ENCODE data around the gene TFDP3. TPM values are rescaled to one million over a fixed set of nuclear protein-coding genes. Genes with fewer than 3 reads are reported as not detected.

Gene TFDP3
- total and polyA plus RNA-seq, 8 donors, result not detected

- H3K4me3 ChIP-seq, result no peak overlapping the region
- H3K36me3 ChIP-seq, result no peaks in the 10 kb centered on the region
- DNase-seq, result no peak
- no peaks in the 10 kb centered on the region for H3K27me3 ChIP-seq
- intact Hi-C loops (cut with DNase I), result no loop called here
- H3K4me1 ChIP-seq, result no peaks in the 10 kb centered on the region
- ATAC-seq, result no peak
- peaks cover 0 to 15% of the 10 kb centered on the region in 2 donors for H3K9me3 ChIP-seq
- H3K27ac ChIP-seq, result no peak overlapping the region
- TF ChIP-seq CTCF (IDR thresholded peaks at IDR 0.05), result no peak
Observed at GRCh38 chrX:133251204-133251603, 33.0 kb upstream of the TFDP3 start.

GRCh38 chrX:133250184-133251100, 32.3 kb upstream of the TFDP3 start:
- no peak overlapping the region for H3K4me3 ChIP-seq
- DNase-seq (peak in 2 of 4 donors; percentile 13 to 26), ATAC-seq (no peak)
- intact Hi-C loops (cut with DNase I), result no loop called here
- TF ChIP-seq CTCF (IDR thresholded peaks at IDR 0.05), result no peak
- H3K36me3 ChIP-seq, result no peaks in the 10 kb centered on the region
- peaks cover 0 to 17% of the 10 kb centered on the region in 2 donors for H3K9me3 ChIP-seq
- no peaks in the 10 kb centered on the region for H3K4me1 ChIP-seq
- H3K27me3 ChIP-seq, result no peaks in the 10 kb centered on the region
- no peak overlapping the region for H3K27ac ChIP-seq

GRCh38 chrX:133249266-133250058, 31.3 kb upstream of the TFDP3 start:
- intact Hi-C loops (cut with DNase I), result no loop called here
- Histone ChIP-seq H3K4me3 (no peak overlapping the region), H3K36me3 (no peaks in the 10 kb centered on the region), H3K4me1 (no peaks in the 10 kb centered on the region), H3K27me3 (no peaks in the 10 kb centered on the region), H3K9me3 (peaks cover 0 to 17% of the 10 kb centered on the region in 2 donors), H3K27ac (no peak overlapping the region)
- ATAC-seq, result no peak
- TF ChIP-seq CTCF (IDR thresholded peaks at IDR 0.05), result no peak
- peak in 1 of 4 donors; percentile 16 for DNase-seq

GRCh38 chrX:133248177-133248576, 30.0 kb upstream of the TFDP3 start:
- ATAC-seq, result peak; percentile 63
- no peak for TF ChIP-seq CTCF (IDR thresholded peaks at IDR 0.05)
- Histone ChIP-seq H3K4me1 (no peaks in the 10 kb centered on the region), H3K4me3 (no peak overlapping the region), H3K9me3 (peaks cover 0 to 17% of the 10 kb centered on the region in 2 donors), H3K27ac (no peak overlapping the region), H3K27me3 (no peaks in the 10 kb centered on the region), H3K36me3 (no peaks in the 10 kb centered on the region)
- DNase-seq, result no peak
- intact Hi-C loops (cut with DNase I), result no loop called here

- DNase-seq (no peak), ATAC-seq (no peak)
- H3K36me3 ChIP-seq, result no peaks in the 10 kb centered on the region
- no peaks in the 10 kb centered on the region for H3K4me1 ChIP-seq
- H3K4me3 ChIP-seq, result no peak overlapping the region
- H3K27ac ChIP-seq, result no peak overlapping the region
- TF ChIP-seq CTCF (IDR thresholded peaks at IDR 0.05), result no peak
- peaks cover 0 to 17% of the 10 kb centered on the region in 2 donors for H3K9me3 ChIP-seq
- H3K27me3 ChIP-seq, result no peaks in the 10 kb centered on the region
- intact Hi-C loops (cut with DNase I), result no loop called here
Observed at GRCh38 chrX:133246921-133247320, 28.8 kb upstream of the TFDP3 start.

Data from left lung (tissue), 10 donors.